ENCODE measurements around the gene CHID1.

CHID1 gene

GRCh38 chr11:910589-911030 is at the start of gene CHID1:
Gene CHID1, minus strand, starts transcription at chr11:910810. Its CDS starts 5,994 bp downstream, at chr11:904816.
- DNase-seq (ENCODE audit: low read depth), result no peak

GRCh38 chr11:959608-960007 is 49.0 kb upstream of the CHID1 start:
- no peak for DNase-seq (ENCODE audit: low read depth)

- DNase-seq (ENCODE audit: low read depth), result no peak
Observed at GRCh38 chr11:959027-959426, 48.4 kb upstream of the CHID1 start.

GRCh38 chr11:958101-958500 is 47.5 kb upstream of the CHID1 start:
- no peak for DNase-seq (ENCODE audit: low read depth)

GRCh38 chr11:957212-957920 is 46.8 kb upstream of the CHID1 start:
- DNase-seq (ENCODE audit: low read depth), result no peak

GRCh38 chr11:955154-956063 is 44.8 kb upstream of the CHID1 start:
- no peak for DNase-seq (ENCODE audit: low read depth)

- DNase-seq (ENCODE audit: low read depth), result no peak
Observed at GRCh38 chr11:954392-955153, 44.0 kb upstream of the CHID1 start.

- DNase-seq (ENCODE audit: low read depth), result no peak
Observed at GRCh38 chr11:953512-953911, 42.9 kb upstream of the CHID1 start.

GRCh38 chr11:952406-953385 is 42.1 kb upstream of the CHID1 start:
- no peak for DNase-seq (ENCODE audit: low read depth)

GRCh38 chr11:951507-951906 is 40.9 kb upstream of the CHID1 start:
- no peak for DNase-seq (ENCODE audit: low read depth)

GRCh38 chr11:947744-948143 is 37.1 kb upstream of the CHID1 start:
- DNase-seq (ENCODE audit: low read depth), result no peak

- DNase-seq (ENCODE audit: low read depth), result no peak
Observed at GRCh38 chr11:945986-946385, 35.4 kb upstream of the CHID1 start.

GRCh38 chr11:944711-945470 is 34.3 kb upstream of the CHID1 start:
- DNase-seq (ENCODE audit: low read depth), result no peak

- no peak for DNase-seq (ENCODE audit: low read depth)
Observed at GRCh38 chr11:942823-943222, 32.2 kb upstream of the CHID1 start.

- no peak for DNase-seq (ENCODE audit: low read depth)
Observed at GRCh38 chr11:940496-941135, 30.0 kb upstream of the CHID1 start.

- DNase-seq (ENCODE audit: low read depth), result no peak
Observed at GRCh38 chr11:937841-938261, 27.2 kb upstream of the CHID1 start.

- no peak for DNase-seq (ENCODE audit: low read depth)
Observed at GRCh38 chr11:936199-936598, 25.6 kb upstream of the CHID1 start.

- DNase-seq (ENCODE audit: low read depth), result no peak
Observed at GRCh38 chr11:934527-934926, 23.9 kb upstream of the CHID1 start.

GRCh38 chr11:933936-934335 is 23.3 kb upstream of the CHID1 start:
- no peak for DNase-seq (ENCODE audit: low read depth)
